Right ventricle myocardium inferior (tissue), 1 donor: ENCODE results near the gene ZC3H4. TPM values are rescaled to one million over a fixed set of nuclear protein-coding genes. Genes with fewer than 3 reads are reported as not detected.
"Not testable (repeated sequence)": the region's sequence is repeated elsewhere in the genome, so short reads cannot be mapped to it uniquely, and the experiment has no call there.

ENCODE experiments used
- ATAC-seq: fragments of 200-7000 bp; cut with Tn5 transposase; one replicate; pipeline ENCODE4 v1.9.1; 2020; ENCODE audit warnings: mild to moderate bottlenecking, moderate library complexity
- DNase-seq: peaks from one replicate; pipeline ENCODE4 v3.0.0; 2021; ENCODE audit errors: missing footprints
- intact Hi-C: fragments of 100-400 bp; cut with DNase I; formaldehyde crosslinking; loops from one replicate; pipeline ENCODE4 v1.11.0; 2022
- total RNA-seq: library from RNA; stranded (reverse); fragmentation: NEBNext Ultra II Directional; extraction: Animal tissue kit (Norgen Biotek cat#: 25700); gene quantifications from one replicate; pipeline ENCODE4 v1.2.1, GENCODE V29; 2021
- donor health status: DM: no; HTN: yes; CAD: no; lungs with severe emphysema.

ZC3H4 gene
- total RNA-seq, 1 donor from 2014 or later: 20.5 TPM

GRCh38 chr19:47096100-47096704, 17.4 kb downstream of the ZC3H4 start:
- peak; percentile 84 for DNase-seq
- ATAC-seq: peak; percentile 75
- intact Hi-C loops: no loop called here

- ATAC-seq: no peak
- intact Hi-C loops: no loop called here
- no peak for DNase-seq
These were observed 18.0 kb downstream of the ZC3H4 start for GRCh38 chr19:47095476-47096099.

- no peak for DNase-seq
- intact Hi-C loops: no loop called here
- no peak for ATAC-seq
These were observed 18.8 kb downstream of the ZC3H4 start for GRCh38 chr19:47094557-47095475.

- intact Hi-C loops: no loop called here
- ATAC-seq: no peak
These were observed 19.7 kb downstream of the ZC3H4 start for GRCh38 chr19:47093841-47094240.

GRCh38 chr19:47093254-47093653, 20.3 kb downstream of the ZC3H4 start:
- intact Hi-C loops: no loop called here
- no peak for DNase-seq
- ATAC-seq: no peak

More at GRCh38 chr19:47093841-47094240, 19.7 kb downstream of the ZC3H4 start:
- DNase-seq: no peak

- DNase-seq (no peak), ATAC-seq (no peak)
- intact Hi-C loops: no loop called here
These were observed 23.7 kb downstream of the ZC3H4 start for GRCh38 chr19:47089767-47090350.

GRCh38 chr19:47086280-47086679, 27.3 kb downstream of the ZC3H4 start:
- intact Hi-C loops: no loop called here
- no peak for ATAC-seq
- no peak for DNase-seq

- intact Hi-C loops: no loop called here
- no peak for ATAC-seq
These were observed 28.6 kb downstream of the ZC3H4 start for GRCh38 chr19:47084879-47085439.

GRCh38 chr19:47082493-47082892, 31.1 kb downstream of the ZC3H4 start:
- ATAC-seq: no peak
- no peak for DNase-seq
- intact Hi-C loops: no loop called here

More at GRCh38 chr19:47084879-47085439, 28.6 kb downstream of the ZC3H4 start:
- no peak for DNase-seq

- DNase-seq (no peak), ATAC-seq (no peak)
- intact Hi-C loops: no loop called here
These were observed 32.5 kb downstream of the ZC3H4 start for GRCh38 chr19:47081095-47081494.

- intact Hi-C loops: loop anchor here (5.0 kb wide), 1 partner anchor 34 kb away; the partner anchor contains the start of gene ZC3H4
- not testable (repeated sequence) for DNase-seq, ATAC-seq
These were observed 35.2 kb downstream of the ZC3H4 start for GRCh38 chr19:47078351-47078750.

GRCh38 chr19:47075941-47076340, 37.6 kb downstream of the ZC3H4 start:
- DNase-seq (no peak), ATAC-seq (peak; percentile 24)
- intact Hi-C loops: loop anchor here (5.0 kb wide), 1 partner anchor 36 kb away; the partner anchor contains the start of gene ZC3H4

- peak; percentile 85 for DNase-seq
- no peak for ATAC-seq
- intact Hi-C loops: loop anchor here (5.0 kb wide), 1 partner anchor 37 kb away; the partner anchor contains the start of gene ZC3H4
These were observed 38.3 kb downstream of the ZC3H4 start for GRCh38 chr19:47075179-47075810.

- ATAC-seq (no peak), DNase-seq (no peak)
- intact Hi-C loops: loop anchor here (5.0 kb wide), 1 partner anchor 38 kb away; the partner anchor contains the start of gene ZC3H4
These were observed 39.0 kb downstream of the ZC3H4 start for GRCh38 chr19:47074621-47075020.

- DNase-seq (no peak), ATAC-seq (no peak)
These were observed 40.0 kb downstream of the ZC3H4 start for GRCh38 chr19:47073574-47073973.

GRCh38 chr19:47072323-47072722, 41.3 kb downstream of the ZC3H4 start:
- intact Hi-C loops: no loop called here
- no peak for ATAC-seq
- DNase-seq: no peak

More at GRCh38 chr19:47073574-47073973, 40.0 kb downstream of the ZC3H4 start:
- intact Hi-C loops: no loop called here

- DNase-seq (no peak), ATAC-seq (no peak)
- intact Hi-C loops: no loop called here
These were observed 41.8 kb downstream of the ZC3H4 start for GRCh38 chr19:47071731-47072130.

GRCh38 chr19:47070756-47071155, 42.8 kb downstream of the ZC3H4 start:
- ATAC-seq (no peak), DNase-seq (no peak)
- intact Hi-C loops: no loop called here
